GM12892 (cell line): ENCODE data around the gene MLPH.

Experiments
- DNase-seq: peaks from one replicate; pipeline ENCODE4 v3.0.0; 2011; ENCODE audit not compliant: insufficient read length
- FAIRE-seq: peaks from 2 replicates; lab custom pipeline; 2011; peaks lifted over from hg19 to GRCh38; lab: Jason Lieb, UNC
- POLR2A ChIP-seq: IDR thresholded peaks from 2 replicates; pipeline ENCODE4 v1.6.1; 2011; ENCODE audit warnings: low read depth, low read length, control low read depth
- POLR2AphosphoS5 ChIP-seq: IDR thresholded peaks from 2 replicates; pipeline ENCODE4 v1.6.1; 2011; ENCODE audit warnings: low read depth, low read length, control low read depth
- TAF1 ChIP-seq: IDR thresholded peaks from 2 replicates; pipeline ENCODE4 v1.6.1; 2011; ENCODE audit warnings: low read depth, mild to moderate bottlenecking, control low read depth, low read length, borderline replicate concordance

MLPH gene

GRCh38 chr2:237497009-237497837, 10.2 kb downstream of the MLPH start:
- DNase-seq (no peak), FAIRE-seq (no peak)
- TF ChIP-seq TAF1: no peak
- no peak for TF ChIP-seq POLR2A
- no peak for TF ChIP-seq POLR2AphosphoS5

- no peak for DNase-seq
- TF ChIP-seq POLR2AphosphoS5 (no peak), POLR2A (no peak), TAF1 (no peak)
- no peak for FAIRE-seq
These were observed 10.8 kb downstream of the MLPH start for GRCh38 chr2:237497838-237498186.

GRCh38 chr2:237498341-237498740, 11.3 kb downstream of the MLPH start:
- no peak for FAIRE-seq
- no peak for DNase-seq
- TF ChIP-seq TAF1: no peak
- TF ChIP-seq POLR2AphosphoS5: no peak
- TF ChIP-seq POLR2A: no peak

GRCh38 chr2:237500681-237501424, 13.8 kb downstream of the MLPH start:
- no peak for TF ChIP-seq TAF1
- TF ChIP-seq POLR2AphosphoS5: no peak
- TF ChIP-seq POLR2A: no peak
- DNase-seq (no peak), FAIRE-seq (no peak)

DNA sequence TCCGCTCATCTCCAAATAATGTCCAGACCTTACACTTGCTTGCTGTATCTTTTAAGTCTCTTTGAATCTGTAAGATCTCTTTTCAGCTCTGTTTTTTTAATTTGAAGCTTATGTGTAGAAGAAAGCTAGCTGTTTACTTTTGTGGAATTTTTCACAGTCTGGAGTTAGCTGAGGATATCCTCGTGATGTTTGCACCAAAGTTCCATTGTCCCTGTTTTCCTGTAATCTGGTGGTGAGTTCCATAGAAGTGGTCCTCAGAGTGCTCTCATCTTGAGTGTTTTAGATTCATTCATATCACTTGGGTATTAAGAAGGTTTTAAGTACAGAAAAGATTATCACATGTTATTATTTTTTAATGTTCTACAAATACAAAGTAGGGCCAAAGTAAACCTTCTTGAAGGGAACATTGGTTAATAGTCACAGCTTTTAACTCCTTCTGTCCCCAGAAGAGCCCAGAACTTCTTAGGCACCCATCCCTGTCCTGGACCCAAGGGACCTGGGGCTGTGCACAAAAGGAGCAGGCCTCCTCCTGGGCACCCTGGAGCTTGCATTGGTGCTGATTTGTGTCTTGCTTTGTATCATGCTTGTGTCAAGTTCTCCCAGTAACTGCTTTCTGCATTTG, 15.0 kb downstream of the MLPH start:
- no peak for TF ChIP-seq TAF1
- TF ChIP-seq POLR2AphosphoS5: no peak
- no peak for TF ChIP-seq POLR2A
- FAIRE-seq (no peak), DNase-seq (no peak)

DNA sequence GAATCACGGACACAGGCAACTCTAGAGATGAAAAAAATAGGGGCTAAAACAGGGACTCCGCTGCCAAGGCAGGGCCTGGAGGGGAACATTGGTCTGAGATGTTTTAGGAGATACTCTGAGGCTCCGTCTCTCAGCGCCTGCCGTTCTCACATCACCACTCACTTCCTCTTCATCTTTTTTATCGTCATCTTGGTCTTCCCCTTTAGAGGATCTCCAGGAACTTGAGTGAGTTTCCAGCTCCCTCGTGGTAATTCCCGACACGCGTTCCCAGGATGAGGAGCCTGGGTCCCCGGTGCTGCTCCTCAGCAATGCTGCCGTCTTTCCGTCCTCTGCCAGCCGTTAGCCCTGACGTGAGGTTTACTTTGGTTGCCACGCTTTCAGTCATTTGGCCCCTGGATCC, 16.1 kb downstream of the MLPH start:
- no peak for FAIRE-seq
- DNase-seq: no peak
- TF ChIP-seq POLR2AphosphoS5 (no peak), TAF1 (no peak), POLR2A (no peak)

GRCh38 chr2:237505188-237505939, 18.3 kb downstream of the MLPH start:
- TF ChIP-seq POLR2A: no peak
- no peak for TF ChIP-seq TAF1
- no peak for TF ChIP-seq POLR2AphosphoS5
- DNase-seq (no peak), FAIRE-seq (no peak)

- FAIRE-seq (no peak), DNase-seq (no peak)
- TF ChIP-seq POLR2A (no peak), POLR2AphosphoS5 (no peak), TAF1 (no peak)
These were observed 20.5 kb downstream of the MLPH start for GRCh38 chr2:237507512-237507911.

DNA sequence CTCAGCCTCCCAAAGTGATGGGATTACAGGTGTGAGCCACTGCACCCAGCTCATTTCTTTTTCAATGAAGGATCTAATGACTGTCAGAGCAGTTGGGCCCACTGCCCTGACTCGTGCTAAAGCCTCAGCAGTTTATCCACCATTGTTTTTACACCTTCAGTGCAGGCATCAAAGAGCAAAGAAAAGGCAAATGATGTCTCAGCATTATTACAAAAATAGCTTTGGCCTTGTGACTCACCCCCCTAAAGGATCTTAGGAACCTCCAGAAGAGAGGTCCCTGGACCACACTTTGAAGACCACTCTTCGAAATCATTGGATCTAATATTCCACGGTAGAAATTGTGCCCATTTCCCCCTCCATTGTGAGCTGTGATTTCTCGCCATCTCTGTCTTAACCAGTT, 21.3 kb downstream of the MLPH start:
- DNase-seq: no peak
- no peak for FAIRE-seq

DNA sequence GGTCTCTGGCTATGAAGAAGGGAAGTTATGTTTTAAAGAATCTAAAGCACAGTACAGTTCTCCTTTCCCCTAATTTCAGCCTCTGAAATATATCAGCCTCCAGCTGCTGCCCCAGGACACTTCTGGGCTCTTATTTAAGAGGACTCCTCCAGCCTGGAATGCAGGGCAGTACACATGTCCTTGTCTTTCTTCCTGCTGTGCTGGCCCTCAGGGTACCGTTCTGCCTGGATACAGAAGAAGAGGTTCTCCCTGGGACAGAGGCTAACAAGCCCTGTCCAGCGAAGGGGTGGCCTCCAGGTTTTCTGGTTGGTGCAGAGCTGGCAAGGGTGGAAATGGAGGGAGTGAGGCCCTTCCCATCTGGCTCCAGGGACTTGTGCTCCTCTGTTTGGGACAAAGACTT, 22.1 kb downstream of the MLPH start:
- no peak for FAIRE-seq
- DNase-seq: no peak
- TF ChIP-seq POLR2A (no peak), POLR2AphosphoS5 (no peak), TAF1 (no peak)

More for the DNA sequence above, 21.3 kb downstream of the MLPH start:
- TF ChIP-seq POLR2A: no peak
- TF ChIP-seq POLR2AphosphoS5: no peak
- no peak for TF ChIP-seq TAF1

- FAIRE-seq: no peak
- DNase-seq: no peak
- TF ChIP-seq POLR2A (no peak), TAF1 (no peak), POLR2AphosphoS5 (no peak)
These were observed 22.9 kb downstream of the MLPH start for GRCh38 chr2:237509905-237510304.
